ENCODE measurements around the gene BIRC2.
"Not testable (repeated sequence)": the region's sequence is repeated elsewhere in the genome, so short reads cannot be mapped to it uniquely, and the experiment has no call there.

The BIRC2 gene

GRCh38 chr11:102360681-102361080 is 13.7 kb downstream of the BIRC2 start:
- no peak for DNase-seq (ENCODE audit: extremely low read depth, low read depth)
- TF ChIP-seq CTCF (IDR thresholded peaks at IDR 0.05; ENCODE audit: low read depth, low read length) = no peak

- no peak for DNase-seq (ENCODE audit: extremely low read depth, low read depth)
- no peak for TF ChIP-seq CTCF (IDR thresholded peaks at IDR 0.05; ENCODE audit: low read depth, low read length)
Measured at GRCh38 chr11:102361086-102362031, 14.3 kb downstream of the BIRC2 start.

GRCh38 chr11:102364991-102365390 is 18.0 kb downstream of the BIRC2 start:
- TF ChIP-seq CTCF (IDR thresholded peaks at IDR 0.05; ENCODE audit: low read depth, low read length) = no peak
- DNase-seq (ENCODE audit: extremely low read depth, low read depth) = no peak

GRCh38 chr11:102367364-102367763 is 20.4 kb downstream of the BIRC2 start:
- no peak for DNase-seq (ENCODE audit: extremely low read depth, low read depth)
- TF ChIP-seq CTCF (IDR thresholded peaks at IDR 0.05; ENCODE audit: low read depth, low read length) = no peak; the same call in 1 of the 2 replicates

GRCh38 chr11:102368472-102368871 is 21.5 kb downstream of the BIRC2 start:
- no peak for DNase-seq (ENCODE audit: extremely low read depth, low read depth)
- TF ChIP-seq CTCF (IDR thresholded peaks at IDR 0.05; ENCODE audit: low read depth, low read length) = no peak

GRCh38 chr11:102374633-102375424 is 27.8 kb downstream of the BIRC2 start:
- DNase-seq (ENCODE audit: extremely low read depth, low read depth) = not testable (repeated sequence)

- DNase-seq (ENCODE audit: extremely low read depth, low read depth) = no peak
- TF ChIP-seq CTCF (IDR thresholded peaks at IDR 0.05; ENCODE audit: low read depth, low read length) = no peak
Measured at GRCh38 chr11:102375720-102376399, 28.8 kb downstream of the BIRC2 start.
